ENCODE data around the gene SDK2.

Gene SDK2

DNA sequence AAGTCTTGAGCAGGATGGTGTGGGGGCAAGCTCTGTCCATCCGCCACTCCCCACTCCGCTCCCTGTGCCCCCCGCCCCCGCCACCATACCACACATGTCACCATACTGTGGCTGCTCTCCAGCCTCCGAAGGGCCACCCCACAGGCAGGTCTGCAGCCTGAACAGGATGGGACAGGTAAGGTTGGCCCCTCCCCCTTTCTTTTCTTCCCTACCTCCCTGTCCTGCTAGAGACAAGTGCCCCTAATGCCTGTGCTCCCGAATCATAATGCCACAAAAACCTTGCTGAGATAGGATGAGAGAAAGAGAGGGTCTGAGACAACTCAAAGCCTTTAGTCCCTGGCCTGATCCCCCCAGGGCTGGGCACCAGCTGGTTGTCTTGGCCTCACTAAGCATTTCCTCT lies 84.7 kb downstream of the SDK2 start:
- H3K14ac ChIP-seq (ENCODE audit: low read length), result no peak overlapping the region
- H3K4me2 ChIP-seq (ENCODE audit: insufficient read depth, low read length, poor library complexity, severe bottlenecking), result no peak overlapping the region
- H3K18ac ChIP-seq (ENCODE audit: low read length), result no peak overlapping the region
- no peak overlapping the region for H3K4ac ChIP-seq (ENCODE audit: low read length)
- DNase-seq (ENCODE audit: low spot score), result no peak
- H3K9ac ChIP-seq (ENCODE audit: low read depth, low read length, poor library complexity), result no peak overlapping the region
- H4K91ac ChIP-seq (ENCODE audit: low read depth, low read length, poor library complexity), result no peak overlapping the region
- H2AK5ac ChIP-seq (ENCODE audit: low read depth, low read length), result no peak overlapping the region
- H3K27me3 ChIP-seq (ENCODE audit: control insufficient read depth in 3 of 3, insufficient read depth in 3 of 3, low read depth in 1 of 3, low read length in 3 of 3), result no peaks in the 10 kb centered on the region
- no peak overlapping the region for H3K27ac ChIP-seq (replicated peaks; ENCODE audit: low read length)
- H3K79me1 ChIP-seq (ENCODE audit: low read depth, low read length), result peaks cover 10% of the 10 kb centered on the region
- no peaks in the 10 kb centered on the region for H3K36me3 ChIP-seq (replicated peaks in 1 of 2; ENCODE audit: control insufficient read depth in 2 of 2, insufficient read depth in 2 of 2, low read length in 2 of 2)
- no peaks in the 10 kb centered on the region for H3K9me3 ChIP-seq (replicated peaks in 1 of 2; ENCODE audit: control insufficient read depth in 2 of 2, insufficient read depth in 1 of 2, low read depth in 1 of 2, low read length in 2 of 2)
- H3K23ac ChIP-seq (ENCODE audit: low read depth, low read length, poor library complexity), result no peak overlapping the region
- H3K4me3 ChIP-seq (ENCODE audit: low read length in 2 of 2), result no peak overlapping the region
- no peak overlapping the region for H2BK5ac ChIP-seq (ENCODE audit: low read length)
- no peak overlapping the region for H2BK12ac ChIP-seq (ENCODE audit: low read length)
- WGBS, 2 donors (ENCODE audit: extremely low coverage in 2 of 2, insufficient read length in 2 of 2, insufficient replicate concordance in 1 of 2), result no CpG with 5 or more reads among the region's 6 CpGs
- no peak overlapping the region for H4K8ac ChIP-seq (ENCODE audit: low read depth, low read length)
- peaks cover 5 to 40% of the 10 kb centered on the region in 2 donors for H3K4me1 ChIP-seq (ENCODE audit: control insufficient read depth in 2 of 2, insufficient read depth in 1 of 2, low read depth in 1 of 2, low read length in 2 of 2)
- H2AFZ ChIP-seq (ENCODE audit: low read length), result no peak overlapping the region
- H2BK120ac ChIP-seq (ENCODE audit: low read depth, low read length), result no peak overlapping the region
- H2BK15ac ChIP-seq (ENCODE audit: low read length), result no peak overlapping the region

DNA sequence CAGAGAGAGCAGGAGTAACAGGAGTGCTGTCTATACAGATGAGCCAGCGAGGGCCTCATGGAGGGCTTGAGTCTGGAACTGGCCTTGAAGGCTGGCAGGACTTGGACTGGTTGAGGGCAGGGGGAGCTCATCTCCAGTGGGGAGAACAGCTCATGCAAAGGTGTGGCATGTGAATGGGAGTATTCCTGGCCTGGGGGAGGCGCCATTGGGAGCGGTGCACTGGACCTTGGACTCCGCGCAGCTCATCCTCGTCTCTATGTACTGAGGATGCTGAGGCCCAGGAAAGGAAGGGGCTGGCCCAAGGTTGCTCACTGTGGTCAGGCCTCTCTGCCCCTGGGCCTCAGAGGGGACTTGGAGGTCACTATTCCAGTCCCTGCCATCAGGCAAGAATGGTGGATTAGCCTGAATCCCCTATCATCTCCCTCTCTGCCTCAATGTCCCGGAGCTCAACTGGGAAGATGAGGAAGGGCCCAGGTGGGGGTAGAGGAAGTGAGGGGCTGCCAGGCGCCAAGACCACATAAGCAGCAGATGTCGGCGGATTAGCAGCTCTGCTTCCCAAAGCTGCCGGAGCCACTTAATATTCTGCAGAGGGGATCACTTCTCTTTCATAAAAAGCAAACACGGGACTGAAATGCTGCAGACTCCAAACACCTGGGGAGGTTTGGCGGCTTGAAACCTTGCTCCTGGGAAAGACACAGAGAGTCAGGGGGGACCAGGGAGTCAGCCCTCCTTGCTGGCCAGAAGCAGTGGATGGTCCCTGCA lies 88.9 kb downstream of the SDK2 start:
- H3K23ac ChIP-seq (ENCODE audit: low read depth, low read length, poor library complexity), result no peak overlapping the region
- no peak overlapping the region for H2BK120ac ChIP-seq (ENCODE audit: low read depth, low read length)
- peaks cover 0 to 1% of the 10 kb centered on the region in 2 donors for H3K9me3 ChIP-seq (replicated peaks in 1 of 2; ENCODE audit: control insufficient read depth in 2 of 2, insufficient read depth in 1 of 2, low read depth in 1 of 2, low read length in 2 of 2)
- H2AFZ ChIP-seq (ENCODE audit: low read length), result no peak overlapping the region
- peak overlapping the region; percentile 1 for H2AK5ac ChIP-seq (ENCODE audit: low read depth, low read length)
- peaks cover 12% of the 10 kb centered on the region for H3K79me1 ChIP-seq (ENCODE audit: low read depth, low read length)
- H3K14ac ChIP-seq (ENCODE audit: low read length), result no peak overlapping the region
- H2BK15ac ChIP-seq (ENCODE audit: low read length), result no peak overlapping the region
- WGBS, 2 donors (ENCODE audit: extremely low coverage in 2 of 2, insufficient read length in 2 of 2, insufficient replicate concordance in 1 of 2), result no CpG with 5 or more reads among the region's 13 CpGs
- no peak overlapping the region for H3K4me3 ChIP-seq (ENCODE audit: low read length in 2 of 2)
- no peaks in the 10 kb centered on the region for H3K36me3 ChIP-seq (replicated peaks in 1 of 2; ENCODE audit: control insufficient read depth in 2 of 2, insufficient read depth in 2 of 2, low read length in 2 of 2)
- no peak overlapping the region for H2BK12ac ChIP-seq (ENCODE audit: low read length)
- peak overlapping the region; percentile 6 for H3K4ac ChIP-seq (ENCODE audit: low read length)
- no peak overlapping the region for H3K9ac ChIP-seq (ENCODE audit: low read depth, low read length, poor library complexity)
- no peak overlapping the region for H4K91ac ChIP-seq (ENCODE audit: low read depth, low read length, poor library complexity)
- H3K18ac ChIP-seq (ENCODE audit: low read length), result peak overlapping the region; percentile 12
- H3K27ac ChIP-seq (replicated peaks; ENCODE audit: low read length), result no peak overlapping the region
- DNase-seq (ENCODE audit: low spot score), result no peak
- no peak overlapping the region for H2BK5ac ChIP-seq (ENCODE audit: low read length)
- H3K4me1 ChIP-seq (ENCODE audit: control insufficient read depth in 2 of 2, insufficient read depth in 1 of 2, low read depth in 1 of 2, low read length in 2 of 2), result peaks cover 5 to 36% of the 10 kb centered on the region in 2 donors
- no peaks in the 10 kb centered on the region for H3K27me3 ChIP-seq (ENCODE audit: control insufficient read depth in 3 of 3, insufficient read depth in 3 of 3, low read depth in 1 of 3, low read length in 3 of 3)
- H4K8ac ChIP-seq (ENCODE audit: low read depth, low read length), result no peak overlapping the region
- H3K4me2 ChIP-seq (ENCODE audit: insufficient read depth, low read length, poor library complexity, severe bottlenecking), result no peak overlapping the region

DNA sequence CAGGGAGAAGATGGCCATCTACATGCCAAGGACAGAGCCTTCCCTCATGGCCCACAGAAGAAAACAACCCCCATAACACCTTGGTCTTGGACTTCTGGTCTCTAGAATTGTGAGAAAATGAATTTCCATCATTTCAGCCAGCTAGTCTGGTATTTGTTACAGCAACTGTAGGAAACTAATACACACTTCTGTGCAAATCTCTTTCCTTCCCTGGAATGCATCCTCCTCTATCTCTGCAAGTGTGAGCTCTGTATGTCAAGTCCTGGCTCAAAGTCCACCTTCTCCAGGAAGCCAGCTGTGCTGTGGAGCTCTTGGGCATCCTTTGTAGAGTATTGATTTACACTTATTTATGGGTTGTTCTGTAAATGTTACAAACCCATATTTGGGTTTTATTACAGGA lies 89.7 kb downstream of the SDK2 start:
- Histone ChIP-seq H2BK5ac (ENCODE audit: low read length) (no peak overlapping the region), H3K79me1 (ENCODE audit: low read depth, low read length) (peaks cover 13% of the 10 kb centered on the region), H4K91ac (ENCODE audit: low read depth, low read length, poor library complexity) (no peak overlapping the region), H2BK12ac (ENCODE audit: low read length) (no peak overlapping the region), H4K8ac (ENCODE audit: low read depth, low read length) (no peak overlapping the region), H3K14ac (ENCODE audit: low read length) (no peak overlapping the region), H2AFZ (ENCODE audit: low read length) (no peak overlapping the region), H3K4me2 (ENCODE audit: insufficient read depth, low read length, poor library complexity, severe bottlenecking) (no peak overlapping the region), H2BK15ac (ENCODE audit: low read length) (no peak overlapping the region), H3K27ac (replicated peaks; ENCODE audit: low read length) (no peak overlapping the region), H3K9ac (ENCODE audit: low read depth, low read length, poor library complexity) (no peak overlapping the region), H3K4ac (ENCODE audit: low read length) (no peak overlapping the region), H3K9me3 (replicated peaks in 1 of 2; ENCODE audit: control insufficient read depth in 2 of 2, insufficient read depth in 1 of 2, low read depth in 1 of 2, low read length in 2 of 2) (peaks cover 0 to 1% of the 10 kb centered on the region in 2 donors), H3K27me3 (ENCODE audit: control insufficient read depth in 3 of 3, insufficient read depth in 3 of 3, low read depth in 1 of 3, low read length in 3 of 3) (no peaks in the 10 kb centered on the region), H3K18ac (ENCODE audit: low read length) (no peak overlapping the region), H2AK5ac (ENCODE audit: low read depth, low read length) (no peak overlapping the region), H3K23ac (ENCODE audit: low read depth, low read length, poor library complexity) (no peak overlapping the region), H3K4me3 (ENCODE audit: low read length in 2 of 2) (no peak overlapping the region), H3K4me1 (ENCODE audit: control insufficient read depth in 2 of 2, insufficient read depth in 1 of 2, low read depth in 1 of 2, low read length in 2 of 2) (peaks cover 5 to 37% of the 10 kb centered on the region in 2 donors), H2BK120ac (ENCODE audit: low read depth, low read length) (no peak overlapping the region), H3K36me3 (replicated peaks in 1 of 2; ENCODE audit: control insufficient read depth in 2 of 2, insufficient read depth in 2 of 2, low read length in 2 of 2) (no peaks in the 10 kb centered on the region)
- no peak for DNase-seq (ENCODE audit: low spot score)

DNA sequence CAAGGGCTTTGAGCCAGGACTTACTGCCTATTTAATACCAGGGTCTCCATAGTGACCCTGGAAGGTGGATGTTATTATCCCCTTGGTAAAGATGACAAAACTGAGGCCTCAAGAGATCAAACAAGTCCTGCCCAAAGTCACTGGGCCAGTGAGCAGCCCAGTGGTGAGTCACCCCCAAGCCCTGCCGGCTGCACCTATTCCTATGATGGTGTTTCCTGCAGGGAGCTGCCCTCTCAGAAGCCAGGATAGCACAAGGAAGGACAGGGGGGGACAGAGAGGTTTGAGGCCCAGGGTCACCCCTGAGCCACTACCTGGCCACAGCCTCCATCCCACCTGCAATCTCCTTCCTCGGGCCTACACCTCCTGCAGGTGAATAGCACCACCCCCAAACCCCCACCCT lies 90.9 kb downstream of the SDK2 start:
- Histone ChIP-seq H2AK5ac (ENCODE audit: low read depth, low read length) (peak overlapping the region; percentile 22), H3K4ac (ENCODE audit: low read length) (no peak overlapping the region), H3K18ac (ENCODE audit: low read length) (no peak overlapping the region), H3K36me3 (replicated peaks in 1 of 2; ENCODE audit: control insufficient read depth in 2 of 2, insufficient read depth in 2 of 2, low read length in 2 of 2) (no peaks in the 10 kb centered on the region), H3K27ac (replicated peaks; ENCODE audit: low read length) (no peak overlapping the region), H3K4me1 (ENCODE audit: control insufficient read depth in 2 of 2, insufficient read depth in 1 of 2, low read depth in 1 of 2, low read length in 2 of 2) (peaks cover 0 to 28% of the 10 kb centered on the region in 2 donors), H2BK5ac (ENCODE audit: low read length) (peak overlapping the region; percentile 59), H2BK120ac (ENCODE audit: low read depth, low read length) (no peak overlapping the region), H4K91ac (ENCODE audit: low read depth, low read length, poor library complexity) (no peak overlapping the region), H4K8ac (ENCODE audit: low read depth, low read length) (no peak overlapping the region), H3K79me1 (ENCODE audit: low read depth, low read length) (peaks cover 17% of the 10 kb centered on the region), H3K14ac (ENCODE audit: low read length) (peak overlapping the region; percentile 79), H2AFZ (ENCODE audit: low read length) (no peak overlapping the region), H3K9me3 (replicated peaks in 1 of 2; ENCODE audit: control insufficient read depth in 2 of 2, insufficient read depth in 1 of 2, low read depth in 1 of 2, low read length in 2 of 2) (peaks cover 0 to 1% of the 10 kb centered on the region in 2 donors), H3K4me2 (ENCODE audit: insufficient read depth, low read length, poor library complexity, severe bottlenecking) (no peak overlapping the region), H3K27me3 (ENCODE audit: control insufficient read depth in 3 of 3, insufficient read depth in 3 of 3, low read depth in 1 of 3, low read length in 3 of 3) (no peaks in the 10 kb centered on the region), H2BK12ac (ENCODE audit: low read length) (no peak overlapping the region), H3K4me3 (ENCODE audit: low read length in 2 of 2) (no peak overlapping the region), H2BK15ac (ENCODE audit: low read length) (no peak overlapping the region), H3K23ac (ENCODE audit: low read depth, low read length, poor library complexity) (peak overlapping the region; percentile 77), H3K9ac (ENCODE audit: low read depth, low read length, poor library complexity) (no peak overlapping the region)
- DNase-seq (ENCODE audit: low spot score), result no peak
- WGBS, 2 donors (ENCODE audit: extremely low coverage in 2 of 2, insufficient read length in 2 of 2, insufficient replicate concordance in 1 of 2), result no CpG with 5 or more reads among the region's 2 CpGs

Data from neuronal stem cell (in vitro differentiated cells).